Activated CD8-positive, alpha-beta memory T cell treated with anti-CD3 and anti-CD28 coated beads, Interleukin-2, amount 50 U/mL, for 4 hours (primary cell): Measurements from ENCODE around the gene MZT2B.
"Not testable (repeated sequence)": the region's sequence is repeated elsewhere in the genome, so short reads cannot be mapped to it uniquely, and the experiment has no call there.

ENCODE experiments used
- DNase-seq: peaks from one replicate; pipeline ENCODE4 v3.0.0-alpha.2; 2020

The MZT2B gene

DNA sequence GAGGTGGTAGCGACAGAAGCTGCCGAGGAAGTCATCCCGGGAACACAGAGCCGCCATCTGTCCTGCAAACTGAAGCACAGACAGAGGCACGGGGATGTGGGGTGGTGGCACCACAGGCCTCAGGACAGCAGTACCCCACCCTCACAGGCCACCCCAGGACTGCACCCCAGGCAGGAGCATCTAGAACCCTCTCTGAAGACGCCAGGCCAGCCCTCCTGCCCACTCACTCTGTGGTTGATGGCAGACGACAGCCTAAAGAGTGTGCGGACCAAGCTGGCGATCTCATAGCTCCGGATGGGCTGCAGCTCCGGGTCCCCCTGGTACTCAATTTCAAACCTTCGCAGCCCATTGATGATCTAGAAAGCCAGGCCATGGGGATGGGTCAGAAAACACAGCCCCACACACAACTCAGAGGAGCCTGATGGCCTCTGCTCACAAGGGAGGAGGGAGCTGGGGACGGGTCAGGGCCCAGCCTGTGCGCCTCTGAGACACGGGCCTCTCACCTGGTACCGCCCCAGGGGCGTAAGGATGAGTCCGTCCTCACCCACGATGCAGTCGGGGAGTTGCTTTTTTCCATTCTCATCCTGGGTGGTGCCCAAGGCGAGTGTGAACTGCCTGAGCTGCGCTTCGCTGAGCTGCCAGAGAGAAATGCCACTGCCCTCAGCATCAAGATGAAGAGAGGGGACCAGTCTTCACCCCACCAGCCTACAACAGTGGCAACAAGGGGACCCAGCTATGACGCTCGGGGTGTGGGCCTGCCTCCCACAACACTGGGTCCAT lies 29.1 kb upstream of the MZT2B start:
- no peak for DNase-seq

DNA sequence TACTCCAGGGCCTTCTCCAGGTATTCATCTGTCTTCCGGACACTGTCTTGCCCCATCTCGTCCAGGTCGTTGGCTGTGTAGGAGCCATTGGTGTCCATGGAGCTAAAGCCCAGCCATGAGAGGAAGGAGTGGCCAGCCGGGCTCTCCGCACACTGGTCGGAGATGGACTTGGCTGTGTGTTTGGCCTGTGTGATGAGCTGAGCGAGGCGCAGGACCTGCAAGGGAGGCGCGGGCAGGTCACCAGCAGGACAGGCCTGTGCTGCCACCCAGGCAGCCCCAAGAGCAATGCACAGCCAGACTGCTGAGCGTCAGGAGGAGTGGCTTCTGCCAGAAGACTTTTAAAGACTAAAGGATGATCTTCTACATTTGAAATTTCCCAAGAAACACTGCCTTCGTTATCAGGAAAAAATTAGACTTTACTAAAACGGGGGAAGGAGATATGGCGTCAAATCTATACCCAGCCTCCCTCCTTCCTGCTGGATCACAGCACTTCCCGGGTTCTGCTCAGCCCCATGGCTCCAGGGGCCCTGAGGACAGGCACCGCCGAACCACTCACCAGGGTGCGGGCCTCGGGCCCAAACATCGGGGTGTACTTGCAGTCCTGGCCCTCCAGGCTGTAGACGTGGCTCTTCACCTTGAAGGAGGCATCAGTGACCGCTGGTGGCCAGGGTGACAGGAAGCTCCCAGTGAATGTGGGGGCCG lies 28.2 kb upstream of the MZT2B start:
- not testable (repeated sequence) for DNase-seq

DNA sequence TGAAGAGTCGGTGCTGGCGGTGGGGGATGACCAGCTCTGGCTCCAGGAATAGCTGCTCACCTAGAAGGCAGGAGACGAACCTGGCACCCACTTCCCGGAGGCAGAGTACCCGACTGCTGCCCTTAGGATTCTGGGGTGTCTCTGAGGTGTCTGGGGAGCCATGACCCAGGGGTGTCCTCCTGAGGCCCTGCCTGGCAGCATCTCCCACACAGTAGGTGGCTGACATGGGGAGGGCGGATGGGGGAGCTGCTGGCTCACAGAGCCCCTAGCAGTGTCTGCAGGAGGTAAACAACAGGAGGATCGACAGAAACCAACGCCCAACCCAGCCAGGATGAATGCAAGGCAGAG lies 27.7 kb upstream of the MZT2B start:
- not testable (repeated sequence) for DNase-seq

DNA sequence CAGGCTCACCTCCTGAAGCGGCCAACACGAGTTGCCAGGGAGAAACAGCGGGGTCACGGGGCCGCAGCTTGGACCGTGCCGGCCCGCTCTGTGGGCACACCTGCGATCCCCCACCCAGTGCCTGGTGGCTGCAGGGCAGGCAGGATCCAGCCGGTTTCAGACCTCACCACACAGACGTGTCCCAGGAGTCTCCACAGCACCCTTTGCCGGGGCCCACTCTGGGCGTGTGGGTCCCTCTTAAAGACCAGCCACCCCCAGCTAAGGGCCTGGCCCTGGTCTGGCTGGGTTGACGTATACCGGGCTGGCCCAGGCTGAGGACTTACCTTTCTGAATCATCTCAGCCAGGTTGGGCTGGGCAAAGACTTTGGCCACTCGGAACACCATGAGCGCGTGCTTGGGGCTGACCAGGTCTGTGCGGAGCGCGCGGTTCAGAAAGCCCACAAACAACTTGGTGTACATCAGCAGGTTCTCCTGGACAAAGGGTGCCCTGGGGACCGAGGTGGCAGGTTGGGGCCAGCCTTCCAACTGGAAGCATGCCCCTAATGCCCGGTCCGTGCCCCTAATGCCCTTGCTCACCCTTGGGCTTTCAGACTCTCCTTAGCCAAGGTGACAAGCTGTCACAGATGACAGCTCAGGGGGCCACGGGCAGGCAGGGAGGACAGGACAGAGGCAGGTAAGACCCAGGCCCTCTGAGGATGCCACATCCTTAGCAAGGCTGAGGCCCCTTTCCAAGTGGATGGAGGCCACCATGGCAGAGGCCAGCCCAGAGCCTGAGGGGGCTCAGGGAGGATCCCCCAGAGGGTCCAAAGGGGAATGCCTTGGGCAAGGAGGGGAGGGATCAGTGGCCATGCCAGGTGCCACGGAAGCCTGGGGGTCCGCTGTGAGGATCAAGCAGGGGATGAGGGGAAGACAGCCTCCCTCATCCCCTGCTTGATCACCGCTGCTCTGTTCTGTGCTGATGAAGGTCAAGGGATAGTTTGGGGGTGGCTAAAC lies 27.0 kb upstream of the MZT2B start:
- DNase-seq = no peak

DNA sequence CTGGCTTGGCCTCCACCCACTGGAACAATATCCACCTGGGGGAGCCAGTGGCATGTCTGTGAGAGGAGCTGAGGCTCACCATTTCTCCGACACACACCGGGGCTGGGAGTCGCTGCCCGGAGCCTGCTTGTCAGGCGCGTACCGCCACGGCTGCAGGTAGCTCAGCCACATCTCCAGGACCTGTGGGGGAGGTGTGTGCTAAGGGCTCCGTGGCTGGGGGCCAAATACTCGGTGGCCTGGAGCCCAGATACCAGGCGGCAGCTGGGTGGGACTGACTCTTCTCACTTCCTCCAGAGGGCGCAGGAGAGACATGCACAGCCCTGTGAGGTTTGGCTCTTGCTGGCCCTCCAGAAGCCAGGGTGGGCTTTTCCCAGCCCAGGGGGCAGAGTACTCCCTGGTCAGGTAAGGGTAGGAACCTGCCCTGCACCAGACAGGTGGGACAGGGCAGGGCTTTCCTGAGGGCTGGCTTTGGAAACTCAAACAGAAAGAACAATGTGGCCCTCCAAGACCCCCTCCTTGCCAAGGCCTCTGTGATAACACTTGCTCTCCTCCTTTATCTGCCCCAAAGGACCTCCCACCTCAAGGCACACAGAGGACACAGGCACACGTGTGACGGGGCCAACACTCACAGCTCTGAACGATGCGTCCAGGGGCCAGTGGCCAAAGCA lies 26.0 kb upstream of the MZT2B start:
- not testable (repeated sequence) for DNase-seq

DNA sequence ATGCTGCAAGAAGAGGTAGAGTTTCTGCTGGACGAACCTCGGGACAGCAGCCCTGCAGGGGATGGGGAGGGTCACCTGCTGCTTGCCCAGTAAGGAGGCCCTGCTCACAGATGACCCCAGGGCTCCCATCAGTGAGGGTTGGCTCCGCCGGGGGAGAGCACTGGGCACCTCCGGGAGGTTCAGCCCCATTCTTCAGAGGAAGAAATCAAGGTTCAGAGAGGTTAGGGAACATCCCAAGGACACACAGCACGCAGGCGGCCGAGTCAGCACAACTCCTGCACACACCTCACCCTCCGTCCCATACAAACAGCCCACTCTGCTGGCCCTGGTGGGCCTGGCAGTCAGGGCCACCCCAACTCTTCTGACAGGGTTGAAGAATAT lies 25.4 kb upstream of the MZT2B start:
- no peak for DNase-seq

DNA sequence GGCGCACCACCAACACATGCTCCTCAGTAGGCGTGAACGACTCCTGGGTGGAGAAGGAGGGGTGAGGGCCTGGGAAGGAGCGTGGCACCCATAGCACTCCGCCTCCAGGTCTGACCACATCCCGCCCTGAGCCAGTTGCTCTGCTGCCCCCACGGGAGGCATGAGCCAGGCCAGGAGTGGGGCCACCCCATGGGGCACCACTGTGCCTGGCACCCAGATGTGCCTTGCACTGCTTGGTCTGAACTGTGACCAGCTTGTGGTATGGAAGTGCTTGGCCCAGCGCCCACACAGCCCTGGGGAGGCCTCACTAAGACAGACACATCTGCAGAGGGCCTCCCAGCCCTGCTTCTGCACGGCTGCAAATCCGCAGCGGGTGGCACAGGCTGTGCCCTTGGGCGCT lies 24.7 kb upstream of the MZT2B start:
- DNase-seq = not testable (repeated sequence)

DNA sequence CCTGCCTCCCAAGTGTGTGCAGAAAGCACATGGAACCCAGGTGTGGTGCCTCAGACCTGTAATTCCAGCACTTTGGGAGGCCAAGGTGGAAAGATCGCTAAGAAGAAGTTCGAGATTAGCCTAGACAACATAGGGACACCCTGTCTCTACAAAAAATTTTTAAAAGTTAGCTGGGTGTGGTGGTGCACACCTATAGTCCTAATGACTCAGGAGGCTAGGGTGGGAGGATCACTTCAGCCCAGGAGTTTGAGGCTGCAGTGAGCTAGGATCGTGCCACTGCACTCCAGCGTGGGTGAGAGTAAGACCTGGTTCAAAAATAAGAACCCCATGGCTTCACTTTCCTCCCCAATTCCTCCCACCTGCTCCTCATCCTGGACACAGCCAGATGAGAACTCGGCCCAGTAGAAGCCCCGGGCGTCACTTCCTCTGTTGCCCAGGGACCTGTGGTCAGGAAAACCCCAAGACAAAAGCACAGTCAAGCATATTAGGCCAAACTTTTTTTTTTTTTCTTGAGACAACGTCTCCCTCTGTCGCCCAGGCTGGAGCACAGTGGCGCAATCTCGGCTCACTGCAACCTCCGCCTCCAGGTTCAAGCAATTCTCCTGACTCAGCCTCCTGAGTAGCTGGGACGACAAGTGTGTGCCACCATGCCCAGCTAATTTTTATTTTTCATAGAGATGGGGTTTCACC lies 24.1 kb upstream of the MZT2B start:
- DNase-seq = not testable (repeated sequence)

DNA sequence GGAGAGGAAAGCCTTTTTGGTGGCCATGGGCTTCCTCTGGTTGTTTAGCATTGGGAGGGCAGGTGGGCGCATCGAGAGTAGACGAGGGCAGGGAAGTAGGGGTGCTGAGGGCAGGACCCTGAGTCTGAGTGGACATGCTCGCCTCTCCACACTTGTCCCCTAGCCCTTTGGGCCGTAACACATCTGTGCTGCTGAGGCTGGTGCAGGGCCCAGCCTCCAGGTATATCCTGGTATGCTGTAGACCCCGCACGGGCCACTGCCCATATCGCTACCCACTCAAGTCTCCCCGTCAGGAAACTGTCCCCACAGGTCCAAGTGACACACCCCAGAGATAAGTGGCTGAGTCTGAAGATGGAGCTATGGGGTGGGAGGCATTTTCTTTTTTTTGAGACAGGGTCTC lies 23.4 kb upstream of the MZT2B start:
- DNase-seq = no peak

DNA sequence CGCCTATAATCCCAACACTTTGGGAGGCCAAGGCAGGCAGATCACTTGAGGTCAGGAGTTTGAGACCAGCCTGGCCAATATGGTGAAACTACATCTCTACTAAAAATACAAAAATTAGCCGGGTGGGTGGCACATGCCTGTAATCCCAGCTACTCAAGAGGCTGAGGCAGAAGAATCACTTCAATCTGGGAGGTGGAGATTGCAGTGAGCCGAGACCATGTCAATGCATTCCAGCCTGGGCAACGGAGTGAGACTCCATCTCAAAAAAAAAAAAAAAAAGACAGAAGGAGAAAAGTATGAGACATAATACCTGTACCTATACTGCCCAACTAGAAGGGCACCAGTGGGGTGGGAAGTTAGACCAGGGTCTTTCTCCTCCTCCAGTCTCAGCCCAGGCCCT lies 22.7 kb upstream of the MZT2B start:
- not testable (repeated sequence) for DNase-seq

DNA sequence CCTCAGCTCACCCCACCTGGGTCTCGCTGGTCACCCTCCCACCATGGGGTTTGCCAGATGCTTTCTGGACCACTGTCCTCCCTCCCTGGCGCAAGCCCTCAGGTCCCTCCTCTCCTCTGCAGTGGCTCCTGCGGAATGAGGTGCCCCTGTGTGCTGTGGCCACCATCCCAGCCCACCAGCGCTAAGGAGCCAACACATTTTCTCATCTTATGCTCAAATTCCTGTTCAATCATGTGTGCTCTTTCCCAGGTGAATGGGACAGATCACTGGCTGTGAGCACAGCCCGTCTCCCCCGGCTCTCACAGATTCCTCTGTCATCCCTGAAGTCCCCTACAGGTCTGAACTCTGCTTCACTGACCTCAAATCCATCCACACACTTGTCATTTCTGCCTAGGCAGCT lies 21.9 kb upstream of the MZT2B start:
- no peak for DNase-seq

DNA sequence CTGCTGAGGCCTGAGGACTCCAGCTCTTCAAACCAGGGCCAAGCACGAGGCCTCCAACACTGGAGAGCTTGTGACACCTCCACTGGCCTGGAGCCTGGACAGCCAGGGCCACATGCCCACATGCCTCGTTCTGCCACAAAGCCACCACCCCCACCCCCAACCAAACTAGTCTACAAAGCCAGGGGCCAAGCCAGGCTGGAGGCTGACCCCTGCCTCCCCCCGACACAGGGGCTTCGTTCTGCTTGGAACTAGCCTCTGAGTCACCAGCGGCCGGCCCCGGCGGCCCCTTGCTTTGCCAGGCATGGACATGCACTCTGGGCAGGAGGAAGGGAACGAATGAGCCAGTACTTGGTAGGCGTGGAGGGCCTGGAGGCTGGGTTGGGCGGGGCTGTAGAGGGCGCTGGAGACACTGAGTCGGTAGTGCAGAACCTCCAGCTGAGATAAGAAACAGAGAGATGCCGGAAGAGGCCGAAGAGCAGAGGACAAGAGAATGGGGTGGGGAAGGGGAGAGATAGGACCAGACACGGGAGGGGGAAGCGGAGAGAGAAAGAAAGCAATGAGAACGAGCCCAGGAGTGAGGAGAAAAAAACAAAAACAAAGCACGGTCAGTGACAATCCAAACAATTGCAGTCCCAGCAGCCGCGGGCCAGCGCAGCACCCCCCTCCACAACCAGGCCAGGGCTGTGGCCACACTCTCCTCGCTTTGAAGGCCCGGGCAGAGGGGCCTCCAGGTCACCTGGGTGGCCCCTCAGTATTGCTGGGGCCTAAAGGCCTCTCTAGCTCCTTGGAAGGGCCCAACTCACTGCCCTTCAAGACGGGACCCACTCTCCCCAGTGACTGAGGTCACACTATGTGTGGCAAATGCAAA lies 21.0 kb upstream of the MZT2B start:
- not testable (repeated sequence) for DNase-seq

DNA sequence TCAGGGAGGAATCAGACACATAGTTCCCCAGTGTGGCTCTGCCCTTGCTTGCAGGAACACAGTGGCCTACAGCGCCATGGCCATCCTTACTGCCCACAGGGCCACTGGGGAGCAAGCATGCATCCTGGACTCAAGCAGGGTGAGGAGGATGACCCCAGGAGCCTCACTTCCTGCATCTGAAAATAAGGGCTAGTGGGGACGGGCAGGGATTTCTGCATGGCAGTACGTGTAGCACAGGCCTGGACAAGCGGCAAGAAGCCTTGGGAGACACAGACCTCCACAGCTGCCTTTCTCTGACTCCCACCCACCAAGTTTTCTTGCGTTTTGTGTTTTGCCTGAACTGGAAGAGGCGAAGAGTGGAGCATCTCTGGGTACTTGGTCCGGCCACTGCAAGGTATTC lies 19.6 kb upstream of the MZT2B start:
- DNase-seq = not testable (repeated sequence)

DNA sequence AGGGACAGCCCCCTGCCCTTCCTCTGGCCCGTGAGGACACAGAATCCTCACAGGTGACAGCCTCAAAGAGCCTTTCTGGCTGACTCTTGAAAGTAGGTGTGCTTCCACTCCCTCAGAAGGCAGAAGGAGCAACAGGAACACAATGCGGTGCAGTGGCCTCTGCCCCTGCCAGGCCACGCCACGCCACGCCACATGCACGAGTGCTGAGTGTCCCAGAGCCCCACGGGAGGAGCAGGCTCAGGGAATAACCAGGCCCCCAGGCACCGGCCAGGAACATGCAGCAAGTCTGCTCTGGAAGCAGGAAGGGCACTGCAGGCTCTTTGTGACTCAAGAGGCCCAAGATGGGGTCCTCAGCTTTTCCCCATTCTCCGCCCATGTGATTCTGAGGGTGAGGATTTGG lies 19.1 kb upstream of the MZT2B start:
- no peak for DNase-seq

DNA sequence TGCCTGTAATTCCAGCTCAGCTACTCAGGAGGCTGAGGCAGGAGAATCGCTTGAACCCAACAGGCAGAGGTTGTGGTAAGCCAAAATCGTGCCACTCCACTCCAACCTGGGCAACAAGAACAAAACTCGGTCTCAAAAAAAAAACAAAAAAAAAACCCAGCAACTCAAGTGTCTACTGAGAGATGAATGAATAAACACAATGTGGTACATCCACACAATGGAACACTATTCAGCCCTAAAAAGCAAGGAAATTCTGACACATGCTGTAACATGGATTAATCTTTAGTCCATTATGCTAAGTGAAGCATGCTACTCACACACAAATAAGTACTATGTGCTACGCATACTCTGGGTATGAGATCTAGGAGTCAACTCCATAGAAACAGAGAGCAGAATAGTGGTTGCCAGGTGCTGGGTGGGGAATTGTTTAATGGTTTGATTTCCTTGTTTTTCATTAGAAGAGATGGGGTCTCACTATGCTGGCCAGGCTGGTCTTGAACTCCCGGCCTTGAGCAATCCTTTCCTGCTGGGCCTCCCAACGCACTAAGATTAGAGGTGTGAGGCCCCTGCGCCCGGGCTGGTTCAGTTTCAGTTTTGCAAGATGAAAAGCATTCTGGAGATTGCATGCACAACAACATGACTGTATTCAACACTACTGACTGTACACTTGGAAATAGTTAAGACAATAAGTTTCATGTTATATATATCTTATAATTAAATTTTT lies 16.6 kb upstream of the MZT2B start:
- DNase-seq = no peak

DNA sequence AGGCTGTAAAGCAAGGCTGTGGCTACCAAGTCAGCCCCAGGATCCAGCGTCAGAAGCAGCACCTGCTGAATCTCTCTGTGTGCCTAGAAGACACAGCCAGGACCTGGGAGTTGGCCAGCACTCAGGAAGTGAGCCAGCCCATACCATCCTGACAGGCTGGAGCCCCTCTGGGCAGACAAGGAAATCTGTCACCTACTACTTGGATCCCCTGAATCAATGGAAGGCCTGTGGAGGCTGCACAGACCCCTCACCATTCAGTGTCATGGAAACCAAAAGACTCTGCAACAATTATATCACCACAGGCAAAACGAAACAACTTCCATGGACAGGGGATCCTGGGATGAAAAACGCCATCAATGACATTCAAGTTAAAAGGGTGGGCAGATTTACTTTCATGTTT lies 15.5 kb upstream of the MZT2B start:
- not testable (repeated sequence) for DNase-seq

DNA sequence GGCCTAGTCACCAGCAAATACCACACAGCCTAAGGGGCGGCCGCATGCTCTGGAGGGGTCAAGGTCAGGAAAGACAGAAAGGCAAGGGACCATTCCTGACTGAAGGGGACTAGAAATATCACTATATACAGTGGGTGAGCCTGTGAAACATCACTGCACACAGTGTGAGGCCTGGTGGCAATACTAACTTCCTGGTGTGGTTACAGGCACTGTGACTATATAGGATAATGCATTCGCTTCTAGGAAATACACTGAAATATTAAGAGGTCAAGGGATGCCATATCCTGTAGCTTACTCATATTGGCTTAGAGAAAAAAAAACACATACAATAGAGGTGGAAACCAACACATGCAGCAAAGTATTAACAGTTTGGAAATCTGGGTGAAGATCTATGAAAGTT lies 12.9 kb upstream of the MZT2B start:
- DNase-seq = not testable (repeated sequence)

DNA sequence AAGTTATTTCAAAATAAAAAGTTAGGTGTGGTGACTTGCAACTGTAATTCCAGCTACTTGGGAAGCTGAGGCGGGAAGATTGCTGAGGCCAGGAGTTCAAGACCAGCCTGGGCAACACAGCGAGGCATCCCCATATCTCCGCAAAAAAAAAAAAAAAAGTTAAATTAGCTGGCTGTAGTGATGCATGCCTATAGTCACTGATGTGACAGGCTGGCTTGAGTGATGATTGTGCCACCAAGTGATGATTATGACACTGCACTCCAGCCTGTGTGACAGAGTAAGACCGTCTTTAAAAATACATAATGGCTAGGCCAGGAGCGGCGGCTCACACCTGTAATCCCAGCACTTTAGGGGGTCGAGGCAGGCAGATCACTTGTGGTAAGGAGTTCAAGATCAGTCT lies 12.2 kb upstream of the MZT2B start:
- no peak for DNase-seq

DNA sequence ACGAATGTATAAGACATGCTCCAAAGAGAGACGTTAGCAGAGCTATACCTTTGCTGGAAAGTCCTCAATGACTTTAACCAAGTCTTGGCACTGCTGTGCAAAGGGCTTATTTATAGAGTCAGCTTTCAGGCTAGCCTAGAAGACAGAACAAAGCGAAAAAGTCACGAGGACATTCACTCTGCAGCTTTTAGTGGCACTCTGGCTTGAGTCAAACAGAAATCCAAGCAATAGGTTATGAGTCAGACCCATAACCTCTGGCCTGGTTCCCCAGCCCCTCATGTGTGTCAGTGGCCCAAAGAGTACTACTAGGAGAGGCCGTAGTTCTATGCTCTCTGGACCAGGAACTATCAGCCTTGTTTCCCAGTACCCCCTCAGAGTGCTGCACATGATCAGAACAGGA lies 7.2 kb upstream of the MZT2B start:
- DNase-seq = not testable (repeated sequence)
